Spleen (tissue), 11 donors: Measurements from ENCODE around the gene TMEM92. TPM values are rescaled to one million over a fixed set of nuclear protein-coding genes. Genes with fewer than 3 reads are reported as not detected.

Experiments
- DNase-seq: peaks from one replicate; pipeline ENCODE4 v3.0.0-alpha.2; 2020
- H3K27ac ChIP-seq, 8 donors: fragments of 200-600 bp; sonication (generic) in 7 of 8; 1 replicate in 4 of 8; 2 replicates in 4 of 8; pipeline versions ENCODE4 v1.5.0 to v1.8.0; 2016 to 2021; ENCODE audit warnings: inconsistent platforms in 4 of 8, mild to moderate bottlenecking in 4 of 8, moderate library complexity in 1 of 8
- H3K27me3 ChIP-seq, 7 donors: fragments of 200-600 bp; sonication (generic) in 6 of 7; replicated peaks in 1 of 7; 1 replicate in 4 of 7; 2 replicates in 3 of 7; pipeline versions ENCODE4 v1.5.0 to v1.8.0; 2016 to 2021; ENCODE audit warnings: inconsistent platforms in 3 of 7, mild to moderate bottlenecking in 1 of 7
- H3K36me3 ChIP-seq, 6 donors: fragments of 200-600 bp; sonication (generic) in 5 of 6; 1 replicate in 4 of 6; 2 replicates in 2 of 6; pipeline versions ENCODE4 v1.5.0 to v1.8.0; 2016 to 2021; ENCODE audit warnings: inconsistent platforms in 2 of 6
- H3K4me1 ChIP-seq, 6 donors: fragments of 200-600 bp; sonication (generic) in 5 of 6; 1 replicate in 3 of 6; 2 replicates in 3 of 6; pipeline versions ENCODE4 v1.5.0 to v1.8.0; 2016 to 2021; ENCODE audit warnings: inconsistent platforms in 3 of 6
- H3K4me3 ChIP-seq, 8 donors: fragments of 200-600 bp; sonication (generic) in 7 of 8; 1 replicate in 4 of 8; 2 replicates in 4 of 8; pipeline versions ENCODE4 v1.5.0 to v1.8.0; 2016 to 2021; ENCODE audit warnings: inconsistent platforms in 4 of 8, mild to moderate bottlenecking in 4 of 8, moderate library complexity in 2 of 8
- H3K9me3 ChIP-seq, 8 donors: fragments of 200-600 bp; sonication (generic) in 7 of 8; 1 replicate in 4 of 8; 2 replicates in 4 of 8; pipeline versions ENCODE4 v1.5.0 to v1.8.0; 2016 to 2021; ENCODE audit warnings: inconsistent platforms in 4 of 8
- CTCF ChIP-seq, 11 experiments: fragments of 200-600 bp in 7 of 11; fragments of 450-650 bp in 4 of 11; sonication (generic) in 4 of 11; IDR thresholded peaks in 8 of 11; conservative IDR thresholded peaks in 3 of 11; 1 replicate in 7 of 11; 2 replicates in 4 of 11; pipeline versions ENCODE4 v1.4.0 to v1.8.0; 2016 to 2021; ENCODE audit warnings: antibody characterized with exemption in 11 of 11, inconsistent platforms in 4 of 11, mild to moderate bottlenecking in 1 of 11
- POLR2A ChIP-seq, 3 donors: fragments of 450-650 bp; IDR thresholded peaks; one replicate each; pipeline ENCODE4 v1.5.1; 2017; ENCODE audit warnings: antibody characterized with exemption in 3 of 3, mild to moderate bottlenecking in 1 of 3
- POLR2AphosphoS5 ChIP-seq, 3 donors: sonication (generic); formaldehyde crosslinking; IDR thresholded peaks; one replicate each; pipeline ENCODE4 v1.5.1; 2017; ENCODE audit warnings: antibody characterized with exemption in 3 of 3
- WGBS, 5 donors: extraction: QIAGEN DNeasy Blood & Tissue Kit in 3 of 5; methylation state at CpG; one replicate each; pipeline versions ENCODE4 v1.1.5 to v1.1.7; 2013 to 2018; 5-methylcytosine and 5-hydroxymethylcytosine counted together
- intact Hi-C: fragments of 100-400 bp; cut with DNase I; formaldehyde crosslinking; loops from one replicate; pipeline ENCODE4 v1.15.0; 2023; ENCODE audit warnings: low total_unique reads
- polyA plus RNA-seq, 3 donors: library from polyadenylated mRNA; stranded (reverse); fragments of 200-250 nt; gene quantifications; one replicate each; pipeline ENCODE4 v1.2.1, GENCODE V29; 2013
- total RNA-seq, 7 donors: library from RNA; depleted of rRNA in 3 of 7; stranded (reverse); fragments of >200 nt in 3 of 7; fragmentation: NEBNext Ultra II Directional in 4 of 7; extraction: Animal tissue kit (Norgen Biotek cat#: 25700) in 4 of 7; gene quantifications; one replicate each; pipeline versions ENCODE4 v1.1.0 to v1.2.1, GENCODE V29; 2016 to 2021
- donor health status: healthy with polysubstance abuse.
- donor health status: DM: no; HTN: no; CAD: no; lungs with moderate emphysema.
- donor health status: DM: no; HTN: no; CAD: no.
- donor health status: Bipolar disorder and iron deficiency.
- donor health status: healthy.
- donor health status: DM: no; HTN: no; CAD: no.
- donor health status: DM: yes; HTN: yes; CAD: no.

TMEM92 gene
- total and polyA plus RNA-seq, 10 donors = 0.06 to 0.49 (median 0.44) TPM; not detected in 7

GRCh38 chr17:50304781-50305404 is 30.6 kb downstream of the TMEM92 start:
- no peaks in the 10 kb centered on the region for H3K9me3 ChIP-seq
- intact Hi-C loops = no loop called here
- H3K4me3 ChIP-seq = no peak overlapping the region
- no peaks in the 10 kb centered on the region for H3K36me3 ChIP-seq
- no peak for DNase-seq
- WGBS, 5 donors = 44 to 63% (median 57%) methylated on average over 7 of the region's 7 CpGs
- peaks cover 0 to 6% (median 0%) of the 10 kb centered on the region in 6 donors for H3K4me1 ChIP-seq
- H3K27me3 ChIP-seq = peaks cover 0 to 10% (median 0%) of the 10 kb centered on the region in 7 donors
- no peak for TF ChIP-seq POLR2AphosphoS5 (IDR thresholded peaks at IDR 0.05)
- TF ChIP-seq CTCF (IDR thresholded peaks at IDR 0.05 in 8 of 11, conservative IDR thresholded peaks at IDR 0.05 in 3 of 11) = no peak
- TF ChIP-seq POLR2A (IDR thresholded peaks at IDR 0.05) = no peak
- no peak overlapping the region for H3K27ac ChIP-seq

GRCh38 chr17:50307654-50308053 is 33.4 kb downstream of the TMEM92 start:
- no peaks in the 10 kb centered on the region for H3K9me3 ChIP-seq
- H3K27ac ChIP-seq = no peak overlapping the region
- no peak overlapping the region for H3K4me3 ChIP-seq
- H3K36me3 ChIP-seq = no peaks in the 10 kb centered on the region
- intact Hi-C loops = no loop called here
- H3K4me1 ChIP-seq = no peaks in the 10 kb centered on the region
- no peak for DNase-seq
- WGBS, 5 donors = 88 to 93% (median 90%) methylated on average over 4 of the region's 4 CpGs
- TF ChIP-seq POLR2A (IDR thresholded peaks at IDR 0.05) = no peak
- TF ChIP-seq POLR2AphosphoS5 (IDR thresholded peaks at IDR 0.05) = no peak
- no peak for TF ChIP-seq CTCF (IDR thresholded peaks at IDR 0.05 in 8 of 11, conservative IDR thresholded peaks at IDR 0.05 in 3 of 11)
- H3K27me3 ChIP-seq = peaks cover 0 to 25% (median 0%) of the 10 kb centered on the region in 7 donors

DNA sequence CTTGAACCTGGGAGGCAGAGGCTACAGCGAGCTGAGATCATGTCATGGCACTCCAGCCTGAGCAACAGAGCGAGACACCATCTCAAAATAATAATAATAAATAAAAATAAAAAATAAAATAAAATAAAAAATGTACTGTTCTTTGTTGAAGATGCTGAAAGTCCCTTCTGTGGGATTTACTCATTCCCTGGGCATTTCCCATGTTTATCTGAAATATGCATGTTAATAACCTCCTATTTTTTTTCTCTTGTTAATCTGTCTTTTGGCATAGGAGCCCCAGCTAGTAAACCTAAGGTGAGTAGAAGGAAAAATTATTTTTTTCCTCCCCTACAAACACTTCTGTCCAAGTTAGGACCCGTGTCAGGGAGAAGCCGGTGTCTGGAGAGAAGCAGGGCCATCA is 34.4 kb downstream of the TMEM92 start:
- DNase-seq = no peak
- H3K36me3 ChIP-seq = no peaks in the 10 kb centered on the region
- 81 to 94% (median 89%) methylated on average over 4 of the region's 4 CpGs for whole genome bisulfite sequencing, 5 donors
- no peaks in the 10 kb centered on the region for H3K4me1 ChIP-seq
- no peak overlapping the region for H3K27ac ChIP-seq
- H3K9me3 ChIP-seq = no peaks in the 10 kb centered on the region
- intact Hi-C loops = no loop called here
- H3K27me3 ChIP-seq = peaks cover 0 to 35% (median 0%) of the 10 kb centered on the region in 7 donors
- no peak overlapping the region for H3K4me3 ChIP-seq
- TF ChIP-seq CTCF (IDR thresholded peaks at IDR 0.05 in 8 of 11, conservative IDR thresholded peaks at IDR 0.05 in 3 of 11) (no peak), POLR2A (IDR thresholded peaks at IDR 0.05) (no peak), POLR2AphosphoS5 (IDR thresholded peaks at IDR 0.05) (no peak)

DNA sequence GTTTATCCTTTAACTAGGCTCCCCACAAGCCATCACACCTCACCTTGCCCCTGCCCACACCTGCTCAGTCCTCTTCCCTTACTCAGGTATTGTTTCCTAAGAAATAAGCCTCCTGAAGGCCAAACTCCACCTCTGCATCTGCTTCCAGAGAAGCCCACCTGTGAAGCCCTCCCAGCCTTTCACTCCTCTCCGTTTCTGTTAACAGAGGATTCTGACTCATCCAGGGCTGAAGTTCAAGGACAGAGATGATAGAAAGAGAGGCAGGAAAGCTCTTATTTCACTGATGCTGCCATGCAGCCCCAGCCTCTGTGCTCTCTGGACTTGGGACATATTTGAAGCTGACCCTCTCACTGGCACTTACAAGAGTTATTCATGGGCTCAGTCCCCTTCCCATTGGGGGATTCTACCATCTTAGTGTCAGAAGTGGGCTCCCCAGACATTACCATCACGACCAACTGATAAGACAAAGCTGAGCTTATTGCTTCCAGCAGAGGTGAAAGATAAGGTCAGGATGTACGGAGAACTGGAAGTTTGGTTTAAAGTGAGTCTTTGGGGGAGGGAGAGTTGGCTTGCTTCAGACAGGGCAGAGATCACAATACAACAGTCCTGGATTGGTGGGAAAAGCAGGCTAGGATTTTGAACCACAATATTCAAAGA is 36.3 kb downstream of the TMEM92 start:
- TF ChIP-seq POLR2A (IDR thresholded peaks at IDR 0.05) (no peak), CTCF (IDR thresholded peaks at IDR 0.05 in 8 of 11, conservative IDR thresholded peaks at IDR 0.05 in 3 of 11) (no peak), POLR2AphosphoS5 (IDR thresholded peaks at IDR 0.05) (no peak)
- intact Hi-C loops = no loop called here
- no peaks in the 10 kb centered on the region for H3K9me3 ChIP-seq
- peaks cover 0 to 26% (median 0%) of the 10 kb centered on the region in 7 donors for H3K27me3 ChIP-seq
- H3K4me1 ChIP-seq = no peaks in the 10 kb centered on the region
- WGBS, 5 donors = 50 to 69% (median 53%) methylated on average over 3 of the region's 3 CpGs
- DNase-seq = no peak
- H3K36me3 ChIP-seq = no peaks in the 10 kb centered on the region
- no peak overlapping the region for H3K4me3 ChIP-seq
- H3K27ac ChIP-seq = no peak overlapping the region
